Stimulated activated CD4-positive, alpha-beta T cell treated with anti-CD3 and anti-CD28 coated beads, Interleukin-2, amount 100 ng/mL, for 4 hours (primary cell): ENCODE results near the gene CDC42BPA.
"Not testable (repeated sequence)": the region's sequence is repeated elsewhere in the genome, so short reads cannot be mapped to it uniquely, and the experiment has no call there.

ENCODE experiments used
- DNase-seq: peaks from one replicate; pipeline ENCODE4 v3.0.0-alpha.2; 2020; ENCODE audit warnings: low read depth

CDC42BPA gene

DNA sequence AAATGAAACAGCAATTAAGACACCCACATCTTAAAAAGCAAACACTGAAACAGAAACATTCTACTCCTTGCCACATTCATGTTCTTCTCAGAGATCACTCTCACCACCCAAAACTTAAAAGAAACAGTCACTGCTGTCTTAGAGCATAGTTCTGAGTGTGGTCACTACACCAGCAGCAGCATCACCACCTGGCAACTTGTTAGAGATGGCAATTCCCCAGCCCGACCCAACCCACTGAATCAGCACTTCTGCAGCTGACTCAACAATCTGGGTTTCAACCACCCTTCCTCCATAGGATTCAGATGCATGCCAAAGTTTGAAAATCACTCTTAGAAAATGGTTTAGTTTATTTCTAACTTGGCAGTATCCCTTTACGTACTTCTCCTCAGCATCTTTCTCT lies 126.1 kb downstream of the CDC42BPA start:
- DNase-seq, result no peak

DNA sequence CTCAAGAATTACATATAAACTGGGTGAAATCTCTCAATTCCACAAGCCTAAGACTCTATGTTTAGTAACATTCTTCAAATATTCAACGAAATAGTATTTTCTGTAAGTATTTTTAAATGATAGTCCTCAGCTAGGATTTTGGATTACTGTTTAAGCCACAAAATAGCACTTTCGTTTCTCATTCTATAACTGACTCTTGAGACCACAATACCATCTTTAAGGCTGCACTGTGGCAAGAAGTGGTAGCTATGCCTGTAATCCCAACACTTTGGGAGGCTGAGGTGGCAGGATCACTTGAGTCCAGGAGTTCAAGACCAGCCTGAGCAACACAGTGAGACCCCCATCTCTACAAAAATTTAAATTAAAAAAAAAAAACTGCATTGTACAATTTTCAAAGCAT lies 126.7 kb downstream of the CDC42BPA start:
- DNase-seq, result no peak

DNA sequence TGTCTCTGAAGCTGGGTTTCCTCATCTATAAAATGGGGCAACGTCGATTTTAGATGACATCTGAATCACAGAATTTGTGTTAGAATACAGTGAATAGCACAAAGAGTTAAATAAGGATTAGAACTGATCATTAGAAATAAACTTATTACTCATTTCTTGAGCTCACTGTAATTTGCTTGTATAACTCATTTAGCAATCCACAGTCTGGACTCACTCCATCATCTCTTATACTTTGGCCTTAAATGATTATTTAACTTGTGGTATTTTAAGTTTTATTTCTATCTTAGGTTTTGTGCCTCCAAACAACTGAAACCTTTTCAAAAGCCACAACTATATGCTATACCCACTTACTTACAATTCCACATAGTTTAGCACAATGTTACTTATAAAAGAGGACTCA lies 128.0 kb downstream of the CDC42BPA start:
- no peak for DNase-seq

DNA sequence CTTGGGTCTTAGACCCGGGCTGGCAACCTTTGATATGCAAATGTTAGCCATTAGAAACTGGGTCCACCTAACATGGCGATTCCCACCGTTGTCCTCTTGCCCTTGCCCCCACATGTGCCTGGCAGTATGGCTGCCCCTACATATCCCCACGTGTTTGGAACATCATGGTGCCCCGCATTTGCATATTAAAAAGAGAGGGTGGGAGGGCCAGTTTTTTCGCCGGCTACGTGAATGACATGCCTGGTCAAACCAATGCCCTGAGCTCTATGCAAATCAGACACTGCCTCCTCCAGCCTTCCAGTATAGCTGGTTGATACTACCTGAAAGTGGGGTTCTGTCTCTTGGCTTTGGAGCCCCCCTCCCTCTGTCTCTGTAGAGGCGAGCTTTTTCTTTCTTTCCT lies 133.0 kb downstream of the CDC42BPA start:
- no peak for DNase-seq

DNA sequence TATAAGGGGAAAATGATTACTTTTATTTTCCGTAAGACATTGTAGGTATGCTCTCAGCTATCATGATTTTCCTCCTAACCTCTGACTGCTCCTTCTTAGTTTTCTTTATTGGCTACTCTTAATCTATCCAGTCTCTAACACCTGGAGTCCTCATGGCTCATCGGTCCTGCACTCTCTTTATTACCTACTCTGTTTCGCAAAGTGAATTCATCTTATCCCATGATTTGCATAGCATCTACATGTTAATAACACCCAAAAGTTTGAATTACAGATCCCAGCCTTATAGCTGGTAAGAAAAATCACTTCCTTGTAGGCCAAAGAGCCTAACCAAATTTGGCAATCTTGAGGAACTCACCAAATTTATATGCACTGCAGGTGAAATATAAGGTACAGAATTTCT lies 136.3 kb downstream of the CDC42BPA start:
- DNase-seq, result no peak

DNA sequence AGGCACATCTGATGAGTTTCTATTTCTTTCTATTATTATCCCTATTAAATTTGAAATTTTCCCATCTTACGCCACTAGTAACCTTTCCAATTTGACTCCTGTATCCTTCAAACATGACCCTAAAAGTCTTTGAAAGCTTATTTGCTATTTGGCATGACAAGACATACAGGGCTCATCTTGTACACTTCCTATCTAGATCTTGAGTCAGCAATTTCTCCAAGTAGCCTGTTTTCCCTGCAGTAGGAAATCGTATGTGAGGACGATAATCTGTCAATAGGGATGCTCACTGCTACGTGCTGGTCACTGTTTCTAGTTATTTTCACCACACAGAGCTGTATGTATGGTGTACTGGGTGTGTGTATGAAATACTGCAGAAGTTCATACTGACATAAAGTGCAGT lies 142.7 kb downstream of the CDC42BPA start:
- no peak for DNase-seq

DNA sequence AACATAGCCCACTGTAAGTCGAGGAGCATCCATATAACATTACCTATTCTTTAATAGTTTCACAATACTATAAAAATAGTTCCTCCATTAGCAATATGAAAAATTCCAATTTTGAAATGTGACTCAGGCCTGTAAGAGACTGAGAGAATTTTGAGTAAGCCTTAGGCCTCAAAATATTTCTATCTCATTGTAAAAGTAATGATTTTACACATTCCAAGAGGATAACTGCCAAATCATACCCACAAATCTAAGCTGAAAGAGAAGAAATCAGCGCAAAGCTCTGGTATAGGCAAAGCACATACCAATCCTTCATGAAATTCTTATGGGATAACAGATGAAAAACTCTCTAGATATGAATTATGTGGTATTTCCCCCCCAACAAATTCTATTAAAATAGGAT lies 144.1 kb downstream of the CDC42BPA start:
- no peak for DNase-seq

DNA sequence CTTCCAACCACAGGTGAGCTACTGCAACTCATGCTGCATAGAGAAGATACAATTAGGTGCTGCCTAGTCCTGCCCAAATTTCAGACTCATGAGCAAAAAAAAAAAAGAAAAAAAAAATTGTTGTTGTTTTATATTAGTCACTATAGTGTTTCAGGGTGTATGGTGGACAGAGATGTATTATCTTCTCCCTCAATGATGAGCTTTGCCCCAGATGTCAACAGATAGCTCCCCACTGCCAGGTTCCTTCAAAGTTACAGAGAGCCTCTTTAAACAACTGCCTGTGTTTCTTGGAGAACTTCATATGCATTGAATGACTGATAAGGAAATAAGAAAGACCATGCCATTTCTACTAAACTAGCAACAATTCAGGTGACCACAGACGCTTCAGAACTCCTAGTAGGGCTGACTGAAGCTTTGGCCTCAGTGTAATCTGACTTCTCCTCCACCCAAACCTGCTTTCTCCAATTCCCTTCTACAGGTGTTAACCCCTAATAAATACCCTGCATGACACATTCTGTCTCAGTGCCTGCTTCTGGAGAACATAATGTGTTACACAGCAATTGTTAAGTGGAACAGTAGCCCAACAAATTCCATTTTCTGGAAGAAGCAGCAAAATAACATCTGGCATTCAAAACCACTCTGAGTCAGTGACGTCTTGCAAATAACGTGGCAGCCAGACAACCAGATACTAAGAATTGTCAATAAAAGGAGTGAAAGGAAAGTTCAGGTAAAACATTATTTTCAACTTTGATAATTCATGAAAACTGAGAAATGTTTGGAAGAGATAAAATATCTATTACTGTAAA lies 147.7 kb downstream of the CDC42BPA start:
- no peak for DNase-seq

DNA sequence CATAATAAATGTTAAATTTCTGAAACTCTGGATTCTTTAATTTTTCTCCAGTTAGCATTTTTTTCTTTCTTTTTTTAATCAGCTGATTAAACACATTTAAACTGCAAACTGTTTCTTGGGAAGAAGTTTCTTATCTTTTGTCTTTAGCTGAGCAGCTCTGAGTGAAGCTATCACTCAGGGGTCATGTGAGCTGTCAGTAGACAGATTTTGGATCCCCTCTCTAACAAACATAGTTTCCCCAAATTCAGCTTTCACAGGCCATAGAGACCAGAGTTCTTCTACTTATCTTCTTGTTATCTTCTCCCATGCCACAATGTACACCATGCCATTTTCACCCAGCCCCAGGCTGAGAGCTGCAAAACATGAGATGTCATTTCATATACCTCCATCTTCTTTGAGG lies 148.9 kb downstream of the CDC42BPA start:
- no peak for DNase-seq

DNA sequence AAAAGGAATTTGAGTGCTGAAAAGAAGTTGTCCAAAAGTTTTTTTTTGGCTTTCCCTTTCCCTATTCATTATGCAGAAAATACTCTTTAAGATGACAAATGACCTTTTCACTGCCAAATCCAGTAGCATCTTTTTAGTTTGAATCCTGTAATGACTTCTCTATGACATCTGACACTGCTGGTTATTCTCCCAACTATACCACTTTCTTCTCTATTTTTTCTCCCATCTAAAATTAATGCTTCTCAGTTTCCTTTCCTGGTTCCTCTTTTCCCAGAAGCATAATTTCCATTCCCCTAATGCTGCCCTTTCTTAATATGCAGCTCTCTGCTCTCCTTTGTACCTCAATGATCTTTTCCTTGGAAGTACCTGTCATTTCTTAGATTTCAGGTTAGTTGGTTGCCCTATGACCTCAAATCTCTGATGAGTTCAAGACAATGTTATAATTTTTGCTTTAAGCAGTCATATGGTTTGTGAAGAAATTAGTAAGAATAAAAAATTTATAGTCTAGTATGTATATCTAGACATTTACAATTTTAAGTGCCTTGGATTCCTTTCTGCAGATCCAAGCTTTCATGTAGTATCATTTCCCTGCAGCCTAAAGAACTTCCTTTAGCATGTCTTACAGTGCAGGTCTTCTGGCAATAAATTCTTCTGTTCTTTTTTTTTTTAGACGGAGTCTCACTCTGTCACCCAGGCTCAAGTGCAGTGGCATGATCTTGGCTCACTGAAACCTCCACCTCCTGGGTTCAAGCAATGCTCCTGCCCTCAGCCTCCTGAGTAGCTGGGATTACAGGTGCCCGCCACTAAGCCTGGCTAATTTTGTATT lies 150.8 kb downstream of the CDC42BPA start:
- no peak for DNase-seq

DNA sequence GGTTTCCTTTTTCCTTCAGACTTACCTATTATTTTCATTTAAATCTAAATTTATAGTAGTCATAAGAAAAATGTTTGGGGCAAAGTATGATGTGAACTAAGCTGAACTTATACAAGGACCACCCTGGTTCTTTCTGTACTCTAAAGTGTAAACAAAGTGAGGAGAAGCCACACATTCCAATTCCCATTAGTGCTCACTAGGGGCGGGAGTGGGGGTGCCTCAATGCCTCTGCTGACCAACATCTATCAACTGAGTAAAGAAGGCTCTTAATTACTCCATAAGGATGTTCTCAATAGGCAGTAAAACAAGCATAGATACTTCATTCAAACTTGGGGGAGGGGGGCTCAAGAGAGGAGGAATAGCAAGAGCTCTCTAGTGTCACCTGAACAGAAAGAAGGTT lies 151.7 kb downstream of the CDC42BPA start:
- DNase-seq, result no peak

DNA sequence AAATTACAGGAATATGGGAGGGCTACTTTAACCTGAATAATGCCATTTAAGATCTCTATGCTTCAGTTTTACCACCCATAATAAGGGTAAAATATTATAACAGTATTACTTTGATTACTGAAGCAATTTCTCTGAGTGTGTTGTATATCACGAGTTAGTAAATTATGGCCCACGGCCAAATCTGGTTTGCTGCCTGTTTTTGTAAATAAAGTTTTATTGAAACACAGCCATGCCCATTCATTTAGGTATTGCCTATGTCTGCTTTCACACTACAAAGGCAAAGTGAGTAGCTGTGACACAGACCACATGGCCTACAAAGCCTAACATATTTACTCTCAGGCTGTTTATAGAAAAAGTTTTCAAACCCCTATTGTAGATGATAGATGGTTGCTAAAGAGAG lies 156.8 kb downstream of the CDC42BPA start:
- no peak for DNase-seq

DNA sequence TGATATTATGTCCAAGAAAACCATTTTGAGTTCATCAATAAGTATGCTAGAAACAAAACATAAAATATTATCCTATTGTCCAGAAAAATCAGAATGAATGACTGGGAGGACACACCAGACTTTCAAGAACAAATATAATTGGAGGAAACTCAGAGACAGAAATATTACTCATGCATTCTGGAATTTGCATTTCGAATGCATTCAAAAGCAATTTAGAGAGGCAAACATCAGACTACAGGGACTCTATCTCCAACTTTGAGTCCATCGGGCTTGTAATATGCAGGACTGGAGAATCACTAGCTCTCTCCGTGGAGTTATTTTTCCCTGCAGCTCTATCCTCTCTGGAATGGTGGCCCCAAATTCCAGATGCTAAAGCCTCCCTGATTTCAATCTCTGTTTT lies 161.8 kb downstream of the CDC42BPA start:
- DNase-seq, result no peak

DNA sequence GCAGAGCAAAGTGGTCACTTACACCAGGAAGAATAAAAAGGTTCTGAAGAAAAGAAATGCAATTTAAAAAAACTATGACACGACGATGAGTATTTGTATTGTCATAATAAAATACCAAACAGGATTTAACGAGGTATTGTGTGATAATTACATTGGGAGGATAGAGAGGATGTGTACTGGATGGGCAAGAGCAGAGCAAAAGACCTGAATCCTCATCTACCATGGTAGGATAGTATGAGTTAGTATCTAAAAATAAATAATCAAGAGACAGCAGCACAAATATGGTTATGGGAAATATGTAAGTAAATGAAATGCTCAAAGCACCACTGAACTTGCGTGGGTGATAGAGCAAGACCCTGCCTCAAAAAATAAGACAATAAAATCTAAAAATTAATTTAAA lies 162.6 kb downstream of the CDC42BPA start:
- DNase-seq, result no peak

DNA sequence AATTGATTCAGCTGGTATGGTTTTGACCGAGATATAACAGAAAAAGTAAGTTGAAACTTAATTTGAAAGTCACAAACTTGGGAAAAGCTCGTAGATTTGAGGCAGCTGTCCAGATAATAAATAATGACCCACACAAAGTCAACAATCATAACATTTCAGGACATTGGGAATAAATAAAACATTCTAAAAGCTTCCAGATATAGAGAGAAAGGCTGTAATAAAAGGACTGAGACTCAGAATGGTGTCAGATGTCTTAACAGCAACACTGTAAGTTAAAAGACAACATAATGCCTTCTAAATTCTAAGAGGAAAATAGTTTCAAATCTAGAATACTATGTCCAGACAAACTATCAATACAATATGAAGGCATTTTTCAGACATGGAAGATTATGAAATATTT lies 163.3 kb downstream of the CDC42BPA start:
- DNase-seq, result no peak

DNA sequence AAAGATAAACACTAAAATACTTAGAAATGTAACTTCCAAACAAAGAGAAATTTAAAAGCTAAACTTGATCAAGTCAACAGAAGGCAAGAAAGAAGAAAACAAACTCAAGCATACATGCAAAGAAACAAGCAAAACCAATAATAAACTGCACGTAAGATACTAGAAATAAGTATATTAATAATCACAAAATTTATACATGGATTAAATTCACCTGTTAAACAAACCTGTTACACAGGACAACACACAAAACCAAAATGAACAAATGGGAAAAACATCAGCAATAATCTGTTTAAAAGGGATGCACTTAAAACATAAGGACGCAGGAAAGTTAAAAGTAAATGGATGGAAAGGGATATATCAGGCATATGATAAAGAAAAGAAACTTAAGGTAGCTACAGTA lies 165.8 kb downstream of the CDC42BPA start:
- DNase-seq, result no peak

DNA sequence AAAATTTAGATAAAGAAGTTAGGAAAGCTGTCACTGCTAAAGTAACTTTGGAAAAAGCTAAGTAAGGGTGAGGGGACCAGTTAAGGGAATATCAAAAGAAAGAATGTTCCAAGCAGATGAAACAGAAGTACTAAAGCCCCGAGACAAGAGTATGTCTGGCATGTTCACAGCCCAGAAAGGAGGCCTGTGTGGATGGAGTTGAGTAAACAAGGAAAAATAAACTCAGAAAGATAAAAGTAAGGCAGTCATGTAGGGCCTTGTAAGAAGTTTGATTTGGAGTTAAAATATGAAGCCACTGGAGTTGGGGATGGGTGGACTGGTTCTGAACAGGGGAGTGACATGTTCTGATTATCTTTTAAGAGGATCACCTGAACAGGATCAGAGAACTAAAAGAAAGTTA lies 177.9 kb downstream of the CDC42BPA start:
- DNase-seq, result no peak

DNA sequence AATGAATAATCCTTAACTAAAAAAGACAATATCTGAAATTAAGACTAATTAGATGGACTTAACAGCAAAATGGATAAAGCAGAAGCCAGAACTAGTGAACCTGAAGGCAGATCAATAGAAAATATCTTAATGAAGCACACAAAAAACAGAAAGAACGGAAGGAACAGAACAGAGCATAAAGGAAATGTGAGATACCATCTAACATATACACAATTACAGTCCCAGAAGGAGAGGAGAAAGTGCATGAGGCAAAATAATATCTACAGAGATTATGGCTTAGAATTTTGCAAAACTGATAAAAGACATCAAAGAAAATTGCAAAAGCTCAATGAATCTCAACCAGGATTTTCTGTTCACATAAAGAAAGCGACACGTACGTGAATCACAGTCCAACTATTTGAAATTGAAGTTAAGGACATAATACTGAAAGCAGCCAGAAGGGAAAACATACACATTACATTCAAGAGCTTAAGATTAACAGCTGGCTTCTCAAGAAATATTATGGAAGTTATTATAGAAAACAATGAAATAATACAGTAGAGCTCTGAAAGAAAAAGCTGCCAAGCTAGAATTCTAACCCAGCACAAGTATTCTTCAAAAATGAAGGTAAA lies 182.0 kb downstream of the CDC42BPA start:
- no peak for DNase-seq

DNA sequence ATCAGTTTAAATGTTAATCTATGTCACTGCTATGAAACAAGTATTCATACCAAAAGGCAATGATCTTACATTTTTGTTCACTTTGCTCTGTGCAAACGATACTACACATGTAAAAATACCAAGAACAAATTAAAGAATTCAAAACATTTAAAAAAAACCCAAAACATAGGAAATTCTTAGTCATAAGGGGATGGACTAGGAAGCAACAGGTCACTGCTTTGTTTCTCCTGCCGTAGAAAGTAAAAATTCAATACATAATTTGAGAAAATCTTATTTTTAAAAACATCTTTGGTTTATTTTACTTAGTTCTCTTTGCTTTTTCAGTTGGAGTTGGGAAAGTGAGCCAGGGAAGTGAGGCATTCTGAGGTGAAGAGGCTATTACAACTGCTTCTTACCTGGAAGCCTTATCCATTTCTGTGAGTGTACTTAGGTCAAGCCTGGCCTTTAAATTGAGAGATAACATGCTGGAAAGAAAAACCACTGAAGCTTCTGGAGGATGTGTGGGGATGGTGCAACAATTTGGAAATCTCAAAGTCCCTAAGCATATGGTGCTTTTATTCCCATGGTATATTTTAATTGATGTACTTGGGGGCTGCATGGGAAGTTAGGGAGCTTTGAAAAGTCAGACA lies 183.5 kb downstream of the CDC42BPA start:
- no peak for DNase-seq

DNA sequence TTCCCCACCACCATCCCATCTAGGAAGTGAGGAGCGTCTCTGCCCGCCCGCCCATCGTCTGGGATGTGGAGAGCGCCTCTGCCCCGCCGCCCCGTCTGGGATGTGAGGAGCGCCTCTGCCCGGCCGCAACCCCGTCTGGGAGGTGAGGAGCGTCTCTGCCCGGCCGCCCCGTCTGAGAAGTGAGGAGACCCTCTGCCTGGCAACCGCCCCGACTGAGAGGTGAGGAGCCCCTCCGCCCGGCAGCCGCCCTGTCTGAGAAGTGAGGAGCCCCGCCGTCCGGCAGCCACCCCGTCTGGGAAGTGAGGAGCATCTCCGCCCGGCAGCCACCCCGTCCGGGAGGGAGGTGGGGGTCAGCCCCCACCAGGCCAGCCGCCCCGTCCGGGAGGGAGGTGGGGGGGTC lies 185.6 kb downstream of the CDC42BPA start:
- not testable (repeated sequence) for DNase-seq

DNA sequence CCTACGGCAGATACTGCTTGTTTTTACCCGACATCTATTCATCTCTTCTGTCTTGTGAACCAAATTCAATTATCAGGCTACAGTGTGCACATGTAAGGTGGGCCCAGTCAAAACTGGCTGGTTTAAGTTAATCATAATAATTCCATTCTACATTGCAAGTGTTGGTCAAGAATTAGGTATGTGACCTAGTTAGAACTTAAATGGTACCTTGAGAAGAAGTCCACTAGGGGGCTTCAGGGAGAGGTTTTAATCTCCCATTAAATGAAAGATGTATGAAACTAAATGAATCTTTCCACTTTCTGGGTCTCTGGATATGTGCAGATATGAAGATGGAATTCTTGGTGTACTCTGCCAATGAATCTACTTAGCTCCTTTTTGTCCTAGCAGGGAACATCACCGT lies 187.1 kb downstream of the CDC42BPA start:
- no peak for DNase-seq

DNA sequence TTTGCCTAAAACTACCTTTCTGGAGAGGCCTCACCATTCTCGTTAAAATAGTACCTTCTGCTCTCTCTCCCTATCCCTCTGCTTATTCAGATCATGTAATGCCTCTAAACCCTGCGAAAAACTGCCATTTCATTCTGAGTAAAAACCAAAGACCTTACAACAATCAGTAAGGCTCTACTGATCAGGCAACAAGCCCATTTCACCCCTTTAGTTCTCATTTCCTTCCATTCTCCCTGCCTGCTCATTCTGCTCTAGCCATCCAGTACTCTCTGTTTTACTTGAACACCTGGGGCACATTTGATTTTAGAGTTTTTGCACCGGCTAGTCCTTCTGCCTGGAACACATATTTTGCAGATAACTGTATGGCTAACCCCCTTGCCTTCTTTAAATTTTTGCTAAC lies 190.4 kb downstream of the CDC42BPA start:
- DNase-seq, result no peak
